Adipocyte (in vitro differentiated cells): Measurements from ENCODE around the gene SLC35E2B.
A peak's percentile ranks its signal among the peaks of the same experiment; 100 is the strongest.
"Not testable (repeated sequence)": the region's sequence is repeated elsewhere in the genome, so short reads cannot be mapped to it uniquely, and the experiment has no call there.

ENCODE experiments used
- DNase-seq: peaks from one replicate; pipeline ENCODE4 v3.0.0-alpha.2; 2015; ENCODE audit warnings: low read depth
- H3K27me3 ChIP-seq: replicated peaks from 2 replicates; pipeline ENCODE4 v1.7.0; 2013; ENCODE audit warnings: mild to moderate bottlenecking, low read length, moderate library complexity; ENCODE audit not compliant: control insufficient read depth, insufficient read depth
- H3K36me3 ChIP-seq: 2 replicates; pipeline ENCODE4 v1.7.0; 2013; ENCODE audit warnings: low read length, mild to moderate bottlenecking, moderate library complexity; ENCODE audit not compliant: control insufficient read depth, insufficient read depth, severe bottlenecking
- H3K4me1 ChIP-seq: 2 replicates; pipeline ENCODE4 v1.7.0; 2013; ENCODE audit warnings: mild to moderate bottlenecking, low read length, moderate library complexity; ENCODE audit not compliant: control insufficient read depth, insufficient read depth
- H3K4me3 ChIP-seq: 2 replicates; pipeline ENCODE4 v1.7.0; 2013; ENCODE audit warnings: mild to moderate bottlenecking, low read length, moderate library complexity
- H3K9ac ChIP-seq: 2 replicates; pipeline ENCODE4 v1.7.0; 2013; ENCODE audit warnings: mild to moderate bottlenecking, low read length, moderate library complexity
- H3K9me3 ChIP-seq: 2 replicates; pipeline ENCODE4 v1.7.0; 2013; ENCODE audit warnings: mild to moderate bottlenecking, low read length, moderate library complexity; ENCODE audit not compliant: control insufficient read depth

Gene SLC35E2B

GRCh38 chr1:1692714-1693647 is at the start of gene SLC35E2B:
Gene SLC35E2B (minus strand): TSS chr1:1692795. CDS start chr1:1676699, 16,096 bp downstream.
- peak; percentile 96 for DNase-seq
- H3K4me1 ChIP-seq, H3K36me3 ChIP-seq, H3K9me3 ChIP-seq, H3K27me3 ChIP-seq: not testable (repeated sequence)
- peak within 1 kb of the TSS; percentile 75 for H3K4me3 ChIP-seq
- H3K9ac ChIP-seq, result peak within 1 kb of the TSS; percentile 82

- H3K9me3 ChIP-seq, H3K36me3 ChIP-seq, H3K9ac ChIP-seq, H3K4me3 ChIP-seq, H3K27me3 ChIP-seq, H3K4me1 ChIP-seq: not testable (repeated sequence)
- DNase-seq, result peak; percentile 98
Measured at GRCh38 chr1:1741013-1741412, 48.4 kb upstream of the SLC35E2B start.

- not testable (repeated sequence) for H3K4me1 ChIP-seq, H3K36me3 ChIP-seq, H3K27me3 ChIP-seq, DNase-seq, H3K4me3 ChIP-seq, H3K9ac ChIP-seq, H3K9me3 ChIP-seq
Measured at GRCh38 chr1:1738799-1739337, 46.3 kb upstream of the SLC35E2B start.

GRCh38 chr1:1737675-1738590 is 45.3 kb upstream of the SLC35E2B start:
- DNase-seq, H3K36me3 ChIP-seq, H3K4me3 ChIP-seq: not testable (repeated sequence)

GRCh38 chr1:1732381-1732780 is 39.8 kb upstream of the SLC35E2B start:
- no peak for DNase-seq
- no peaks in the 10 kb centered on the region for H3K27me3 ChIP-seq
- H3K36me3 ChIP-seq, result peaks cover 27% of the 10 kb centered on the region
- H3K9ac ChIP-seq, result no peak overlapping the region
- peaks cover 13% of the 10 kb centered on the region for H3K4me1 ChIP-seq
- H3K4me3 ChIP-seq, result no peak overlapping the region
- H3K9me3 ChIP-seq, result no peaks in the 10 kb centered on the region

More at GRCh38 chr1:1737675-1738590, 45.3 kb upstream of the SLC35E2B start:
- not testable (repeated sequence) for H3K9ac ChIP-seq, H3K27me3 ChIP-seq, H3K9me3 ChIP-seq, H3K4me1 ChIP-seq

- DNase-seq, result no peak
- peaks cover 17% of the 10 kb centered on the region for H3K4me1 ChIP-seq
- H3K9me3 ChIP-seq, result no peaks in the 10 kb centered on the region
- H3K9ac ChIP-seq, result no peak overlapping the region
- peaks cover 24% of the 10 kb centered on the region for H3K36me3 ChIP-seq
- H3K4me3 ChIP-seq, result no peak overlapping the region
- H3K27me3 ChIP-seq, result no peaks in the 10 kb centered on the region
Measured at GRCh38 chr1:1730870-1731269, 38.3 kb upstream of the SLC35E2B start.

GRCh38 chr1:1730230-1730629 is 37.6 kb upstream of the SLC35E2B start:
- peaks cover 22% of the 10 kb centered on the region for H3K36me3 ChIP-seq
- peaks cover 17% of the 10 kb centered on the region for H3K4me1 ChIP-seq
- DNase-seq, H3K9ac ChIP-seq, H3K4me3 ChIP-seq, H3K9me3 ChIP-seq, H3K27me3 ChIP-seq: not testable (repeated sequence)

GRCh38 chr1:1729116-1729816 is 36.7 kb upstream of the SLC35E2B start:
- not testable (repeated sequence) for H3K9me3 ChIP-seq, H3K27me3 ChIP-seq, H3K4me3 ChIP-seq, DNase-seq
- H3K9ac ChIP-seq, result peak overlapping the region; percentile 61
- peaks cover 21% of the 10 kb centered on the region for H3K36me3 ChIP-seq
- H3K4me1 ChIP-seq, result peaks cover 17% of the 10 kb centered on the region

GRCh38 chr1:1728308-1729005 is 35.9 kb upstream of the SLC35E2B start:
- not testable (repeated sequence) for H3K27me3 ChIP-seq, H3K9me3 ChIP-seq
- H3K4me1 ChIP-seq, result peaks cover 17% of the 10 kb centered on the region
- peak overlapping the region; percentile 5 for H3K4me3 ChIP-seq
- peak; percentile 77 for DNase-seq
- peak overlapping the region; percentile 61 for H3K9ac ChIP-seq
- peaks cover 21% of the 10 kb centered on the region for H3K36me3 ChIP-seq

GRCh38 chr1:1727131-1727651 is 34.6 kb upstream of the SLC35E2B start:
- not testable (repeated sequence) for H3K27me3 ChIP-seq, H3K4me3 ChIP-seq, H3K9me3 ChIP-seq
- peak; percentile 53 for DNase-seq
- peaks cover 17% of the 10 kb centered on the region for H3K4me1 ChIP-seq
- H3K9ac ChIP-seq, result peak overlapping the region; percentile 34
- H3K36me3 ChIP-seq, result peaks cover 14% of the 10 kb centered on the region
